GM12891 (cell line): ENCODE measurements around the gene PGM2.

Experiments used
- PAX5 ChIP-seq: IDR thresholded peaks from 2 replicates; pipeline ENCODE4 v1.6.1; 2011; ENCODE audit warnings: low read length, moderate library complexity, mild to moderate bottlenecking; ENCODE audit not compliant: insufficient read depth, severe bottlenecking
- POLR2A ChIP-seq: IDR thresholded peaks from 2 replicates; pipeline ENCODE4 v1.6.1; 2011; ENCODE audit warnings: low read depth, low read length, control low read depth
- POLR2AphosphoS5 ChIP-seq: IDR thresholded peaks from 2 replicates; pipeline ENCODE4 v1.6.1; 2011; ENCODE audit warnings: low read depth, low read length, control low read depth
- POU2F2 ChIP-seq: IDR thresholded peaks from 2 replicates; pipeline ENCODE4 v1.6.1; 2011; ENCODE audit warnings: low read depth, mild to moderate bottlenecking, control low read depth, low read length, moderate library complexity
- SPI1 ChIP-seq: IDR thresholded peaks from 2 replicates; pipeline ENCODE4 v1.6.1; 2011; ENCODE audit warnings: low read depth, low read length, control low read depth
- TAF1 ChIP-seq: IDR thresholded peaks from 2 replicates; pipeline ENCODE4 v1.6.1; 2011; ENCODE audit warnings: low read depth, low read length, control low read depth

DNA sequence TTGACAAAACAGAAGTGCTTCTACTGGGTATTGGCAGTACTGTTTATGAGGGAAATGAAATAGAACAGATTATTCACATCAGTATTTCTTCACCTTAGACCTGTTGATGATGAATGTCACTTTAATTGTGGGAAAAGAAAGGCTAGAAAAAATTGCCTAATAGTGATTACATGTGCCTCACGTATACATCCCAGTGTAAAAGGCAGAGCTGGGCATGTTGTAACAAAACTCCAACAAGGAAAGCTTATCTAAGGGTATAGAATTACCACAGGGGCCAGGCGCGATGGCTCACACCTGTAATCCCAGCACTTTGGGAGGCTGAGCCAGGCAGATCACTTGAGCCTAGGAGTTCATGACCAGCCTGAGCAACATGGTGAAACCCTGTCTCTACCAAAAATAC is 4.2 kb downstream of the PGM2 start:
- no peak for TF ChIP-seq POLR2AphosphoS5
- no peak for TF ChIP-seq TAF1
- no peak for TF ChIP-seq POLR2A
- no peak for TF ChIP-seq POU2F2
- no peak for TF ChIP-seq SPI1
- no peak for TF ChIP-seq PAX5
